HEK293 (cell line): ENCODE results near the gene GRM4.

ENCODE experiments used
- CTCF ChIA-PET: fragments of 350-600 bp; formaldehyde crosslinking; extraction: SDS; loops from one replicate; lab custom pipeline; 2021; ENCODE audit warnings: antibody characterized with exemption; lab: Yijun Ruan, JAX
- POLR2A ChIA-PET: fragments of 300-600 bp; formaldehyde crosslinking; extraction: SDS; loops from one replicate; lab custom pipeline; 2020; ENCODE audit warnings: antibody characterized with exemption, inconsistent platforms; lab: Yijun Ruan, JAX
- H3K27ac ChIP-seq: fragments of 200-500 bp; sonication (Bioruptor generic); 2 replicates; pipeline ENCODE4 v1.5.1; 2014; ENCODE audit warnings: low read depth, low read length, control low read depth, inconsistent platforms; ENCODE audit errors: extremely low read depth
- H3K36me3 ChIP-seq, 2 experiments: fragments of 200-500 bp in 1 of 2; sonication (Bioruptor generic) in 1 of 2; 1 replicate in 1 of 2; 2 replicates in 1 of 2; pipeline ENCODE4 v1.5.1; 2014 to 2017; ENCODE audit warnings: inconsistent platforms in 2 of 2, low read length in 2 of 2; ENCODE audit not compliant: control insufficient read depth in 2 of 2, insufficient read depth in 1 of 2
- H3K4me1 ChIP-seq: fragments of 200-500 bp; sonication (Bioruptor generic); 2 replicates; pipeline ENCODE4 v1.5.1; 2014; ENCODE audit warnings: mild to moderate bottlenecking, low read length, inconsistent platforms; ENCODE audit not compliant: control insufficient read depth, insufficient read depth
- H3K4me3 ChIP-seq: 2 replicates; pipeline ENCODE4 v1.5.1; 2011; ENCODE audit warnings: low read depth, mild to moderate bottlenecking, control low read depth, low read length, moderate library complexity
- H3K9me3 ChIP-seq: fragments of 200-500 bp; sonication (Bioruptor generic); 2 replicates; pipeline ENCODE4 v1.5.1; 2014; ENCODE audit warnings: low read depth, low read length, inconsistent platforms; ENCODE audit not compliant: control insufficient read depth, insufficient read depth
- AEBP2 ChIP-seq: fragments of 450-650 bp; formaldehyde crosslinking; IDR thresholded peaks from 2 replicates; pipeline ENCODE4 v1.5.1; 2016; ENCODE audit warnings: missing biosample characterization, missing genetic modification characterization, borderline replicate concordance
- BCL6B ChIP-seq: fragments of 450-650 bp; formaldehyde crosslinking; IDR thresholded peaks from 2 replicates; pipeline ENCODE4 v1.5.1; 2017; ENCODE audit warnings: missing biosample characterization, missing genetic modification characterization
- FEZF1 ChIP-seq: fragments of 450-650 bp; formaldehyde crosslinking; IDR thresholded peaks from 2 replicates; pipeline ENCODE4 v1.5.1; 2016; ENCODE audit warnings: missing biosample characterization, missing genetic modification characterization
- GLI4 ChIP-seq: fragments of 450-650 bp; formaldehyde crosslinking; IDR thresholded peaks from 2 replicates; pipeline ENCODE4 v1.5.1; 2016; ENCODE audit warnings: missing biosample characterization, missing genetic modification characterization
- HIC1 ChIP-seq: fragments of 450-650 bp; formaldehyde crosslinking; IDR thresholded peaks from 2 replicates; pipeline ENCODE4 v1.5.1; 2016; ENCODE audit warnings: missing biosample characterization, missing genetic modification characterization
- HOXD13 ChIP-seq: sonication (generic); formaldehyde crosslinking; IDR thresholded peaks from 2 replicates; pipeline ENCODE4 v1.8.0; 2022; ENCODE audit warnings: missing genetic modification reagents, borderline replicate concordance
- KLF17 ChIP-seq: fragments of 450-650 bp; formaldehyde crosslinking; IDR thresholded peaks from 2 replicates; pipeline ENCODE4 v1.5.1; 2016; ENCODE audit warnings: missing biosample characterization, missing genetic modification characterization
- PRDM6 ChIP-seq: fragments of 450-650 bp; formaldehyde crosslinking; IDR thresholded peaks from 2 replicates; pipeline ENCODE4 v1.5.1; 2017; ENCODE audit warnings: missing biosample characterization, missing genetic modification characterization
- RBAK ChIP-seq: fragments of 450-650 bp; formaldehyde crosslinking; IDR thresholded peaks from 2 replicates; pipeline ENCODE4 v1.5.1; 2016; ENCODE audit warnings: missing biosample characterization, missing genetic modification characterization
- SP2 ChIP-seq: fragments of 450-650 bp; formaldehyde crosslinking; IDR thresholded peaks from 2 replicates; pipeline ENCODE4 v1.5.1; 2016; ENCODE audit warnings: missing biosample characterization, missing genetic modification characterization
- WT1 ChIP-seq: fragments of 450-650 bp; formaldehyde crosslinking; IDR thresholded peaks from 2 replicates; pipeline ENCODE4 v1.5.1; 2016; ENCODE audit warnings: missing biosample characterization, missing genetic modification characterization
- ZBTB17 ChIP-seq: fragments of 450-650 bp; formaldehyde crosslinking; IDR thresholded peaks from 2 replicates; pipeline ENCODE4 v1.5.1; 2016; ENCODE audit warnings: missing biosample characterization, missing genetic modification characterization
- ZNF112 ChIP-seq: fragments of 450-650 bp; formaldehyde crosslinking; IDR thresholded peaks from 2 replicates; pipeline ENCODE4 v1.5.0; 2017; ENCODE audit warnings: missing biosample characterization, missing genetic modification characterization
- ZNF155 ChIP-seq: fragments of 450-650 bp; formaldehyde crosslinking; IDR thresholded peaks from 2 replicates; pipeline ENCODE4 v1.5.1; 2016; ENCODE audit warnings: missing biosample characterization, missing genetic modification characterization
- ZNF274 ChIP-seq, 2 experiments: fragments of 200-500 bp in 1 of 2; fragments of 450-650 bp in 1 of 2; sonication (Bioruptor generic) in 1 of 2; formaldehyde crosslinking in 1 of 2; IDR thresholded peaks; 2 replicates each; pipeline versions ENCODE4 v1.5.1 to v1.6.1; 2014 to 2016; ENCODE audit warnings: borderline replicate concordance in 1 of 2, inconsistent platforms in 1 of 2, low read length in 1 of 2, missing biosample characterization in 1 of 2, missing genetic modification characterization in 1 of 2
- ZNF394 ChIP-seq: fragments of 450-650 bp; formaldehyde crosslinking; IDR thresholded peaks from 2 replicates; pipeline ENCODE4 v1.5.1; 2016; ENCODE audit warnings: missing biosample characterization, missing genetic modification characterization, mild to moderate bottlenecking, moderate library complexity, borderline replicate concordance
- ZNF404 ChIP-seq: fragments of 450-650 bp; formaldehyde crosslinking; IDR thresholded peaks from 2 replicates; pipeline ENCODE4 v1.5.1; 2017; ENCODE audit warnings: missing biosample characterization, missing genetic modification characterization
- ZNF548 ChIP-seq: fragments of 450-650 bp; formaldehyde crosslinking; IDR thresholded peaks from 2 replicates; pipeline ENCODE4 v1.5.1; 2016; ENCODE audit warnings: missing biosample characterization, missing genetic modification characterization
- ZNF558 ChIP-seq: fragments of 450-650 bp; formaldehyde crosslinking; IDR thresholded peaks from 2 replicates; pipeline ENCODE4 v1.5.1; 2016; ENCODE audit warnings: missing biosample characterization, missing genetic modification characterization
- ZNF610 ChIP-seq: fragments of 450-650 bp; formaldehyde crosslinking; IDR thresholded peaks from 2 replicates; pipeline ENCODE4 v1.5.1; 2016; ENCODE audit warnings: missing biosample characterization, missing genetic modification characterization, borderline replicate concordance
- ZNF629 ChIP-seq: fragments of 450-650 bp; formaldehyde crosslinking; IDR thresholded peaks from 2 replicates; pipeline ENCODE4 v1.5.1; 2017; ENCODE audit warnings: missing biosample characterization, missing genetic modification characterization
- ZNF670 ChIP-seq: fragments of 450-650 bp; formaldehyde crosslinking; IDR thresholded peaks from 2 replicates; pipeline ENCODE4 v1.5.1; 2016; ENCODE audit warnings: missing biosample characterization, missing genetic modification characterization, low read depth
- ZNF701 ChIP-seq: fragments of 450-650 bp; formaldehyde crosslinking; IDR thresholded peaks from 2 replicates; pipeline ENCODE4 v1.5.1; 2016; ENCODE audit warnings: missing biosample characterization, missing genetic modification characterization
- ZNF776 ChIP-seq: fragments of 450-650 bp; formaldehyde crosslinking; IDR thresholded peaks from 2 replicates; pipeline ENCODE4 v1.5.0; 2017; ENCODE audit warnings: missing biosample characterization, missing genetic modification characterization, borderline replicate concordance
- ZNF785 ChIP-seq: fragments of 450-650 bp; formaldehyde crosslinking; IDR thresholded peaks from 2 replicates; pipeline ENCODE4 v1.5.1; 2016; ENCODE audit warnings: missing biosample characterization, missing genetic modification characterization
- ZNF791 ChIP-seq: fragments of 450-650 bp; formaldehyde crosslinking; IDR thresholded peaks from 2 replicates; pipeline ENCODE4 v1.5.1; 2016; ENCODE audit warnings: missing biosample characterization, missing genetic modification characterization
- ZNF837 ChIP-seq: fragments of 450-650 bp; formaldehyde crosslinking; IDR thresholded peaks from 2 replicates; pipeline ENCODE4 v1.5.1; 2016; ENCODE audit warnings: missing biosample characterization, missing genetic modification characterization

GRM4 gene

GRCh38 chr6:34050691-34051090 lies 95.2 kb downstream of the GRM4 start:
- no peaks in the 10 kb centered on the region for H3K36me3 ChIP-seq
- ChIA-PET CTCF (interaction anchor here (0.6 kb wide), 1 partner anchor 1079 kb away, joined by 3 read pairs; no protein-coding TSS in a partner anchor), POLR2A (no interaction called here)
- no peak for TF ChIP-seq FEZF1 (tag by site-specific recombination)
- no peak for TF ChIP-seq ZNF837
- no peak for TF ChIP-seq BCL6B (tag by site-specific recombination)
- TF ChIP-seq ZNF112, result no peak
- no peak for TF ChIP-seq ZNF548 (tag by site-specific recombination)
- TF ChIP-seq ZNF558 (tag by site-specific recombination), result no peak
- no peak for TF ChIP-seq ZNF610 (tag by site-specific recombination)
- no peak for TF ChIP-seq HOXD13 (CRISPR knock-in tag)
- TF ChIP-seq GLI4, result no peak
- H3K27ac ChIP-seq, result no peak overlapping the region
- H3K4me3 ChIP-seq, result no peak overlapping the region
- no peaks in the 10 kb centered on the region for H3K4me1 ChIP-seq
- H3K9me3 ChIP-seq, result no peaks in the 10 kb centered on the region

GRCh38 chr6:34049395-34050342 lies 96.2 kb downstream of the GRM4 start:
- no peak overlapping the region for H3K4me3 ChIP-seq
- ChIA-PET POLR2A (no interaction called here), CTCF (interaction anchor here (0.7 kb wide), 1 partner anchor 103 kb away, joined by 4 read pairs; no protein-coding TSS in a partner anchor)
- H3K9me3 ChIP-seq, result no peaks in the 10 kb centered on the region
- H3K27ac ChIP-seq, result no peak overlapping the region
- no peaks in the 10 kb centered on the region for H3K36me3 ChIP-seq
- no peaks in the 10 kb centered on the region for H3K4me1 ChIP-seq
- no peak for TF ChIP-seq PRDM6 (tag by site-specific recombination)
- no peak for TF ChIP-seq ZNF155 (tag by site-specific recombination)
- no peak for TF ChIP-seq ZNF404 (tag by site-specific recombination)
- no peak for TF ChIP-seq AEBP2 (tag by site-specific recombination)
- 0 out of 2 replicates have a peak, but pooled peaks have one; percentile 11 for TF ChIP-seq WT1 (tag by site-specific recombination)
- no peak for TF ChIP-seq ZNF791 (tag by site-specific recombination)
- TF ChIP-seq RBAK (tag by site-specific recombination), result no peak
- TF ChIP-seq ZNF274 (IDR thresholded peaks at IDR 0.05; ENCODE audit: low read length), result no peak
- no peak for TF ChIP-seq ZNF274 (tag by site-specific recombination; IDR thresholded peaks at IDR 0.05; ENCODE audit: borderline replicate concordance)
- TF ChIP-seq ZNF394 (tag by site-specific recombination), result peak; percentile 29; the same call in 1 of the 2 replicates
- no peak for TF ChIP-seq ZNF629 (tag by site-specific recombination)
- TF ChIP-seq HIC1, result no peak
- TF ChIP-seq ZNF701 (tag by site-specific recombination), result no peak
- no peak for TF ChIP-seq ZNF785 (tag by site-specific recombination)
- TF ChIP-seq ZNF776, result no peak
- 0 out of 2 replicates have a peak, but pooled peaks have one; percentile 3 for TF ChIP-seq SP2 (tag by site-specific recombination)
- TF ChIP-seq KLF17, result no peak
- no peak for TF ChIP-seq ZNF670 (tag by site-specific recombination)
- peak; percentile 23; the same call in 1 of the 2 replicates for TF ChIP-seq ZBTB17 (tag by site-specific recombination)
